NCI-H2227 treated with DMSO at 0.1 percent for 48 hours (cell line): Measurements from ENCODE around the gene MTIF3.

ENCODE experiments used
- DNase-seq: peaks from one replicate; lab custom pipeline; 2025; lab: John Stamatoyannopoulos, UW

MTIF3 gene, protein sequence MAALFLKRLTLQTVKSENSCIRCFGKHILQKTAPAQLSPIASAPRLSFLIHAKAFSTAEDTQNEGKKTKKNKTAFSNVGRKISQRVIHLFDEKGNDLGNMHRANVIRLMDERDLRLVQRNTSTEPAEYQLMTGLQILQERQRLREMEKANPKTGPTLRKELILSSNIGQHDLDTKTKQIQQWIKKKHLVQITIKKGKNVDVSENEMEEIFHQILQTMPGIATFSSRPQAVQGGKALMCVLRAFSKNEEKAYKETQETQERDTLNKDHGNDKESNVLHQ

DNA sequence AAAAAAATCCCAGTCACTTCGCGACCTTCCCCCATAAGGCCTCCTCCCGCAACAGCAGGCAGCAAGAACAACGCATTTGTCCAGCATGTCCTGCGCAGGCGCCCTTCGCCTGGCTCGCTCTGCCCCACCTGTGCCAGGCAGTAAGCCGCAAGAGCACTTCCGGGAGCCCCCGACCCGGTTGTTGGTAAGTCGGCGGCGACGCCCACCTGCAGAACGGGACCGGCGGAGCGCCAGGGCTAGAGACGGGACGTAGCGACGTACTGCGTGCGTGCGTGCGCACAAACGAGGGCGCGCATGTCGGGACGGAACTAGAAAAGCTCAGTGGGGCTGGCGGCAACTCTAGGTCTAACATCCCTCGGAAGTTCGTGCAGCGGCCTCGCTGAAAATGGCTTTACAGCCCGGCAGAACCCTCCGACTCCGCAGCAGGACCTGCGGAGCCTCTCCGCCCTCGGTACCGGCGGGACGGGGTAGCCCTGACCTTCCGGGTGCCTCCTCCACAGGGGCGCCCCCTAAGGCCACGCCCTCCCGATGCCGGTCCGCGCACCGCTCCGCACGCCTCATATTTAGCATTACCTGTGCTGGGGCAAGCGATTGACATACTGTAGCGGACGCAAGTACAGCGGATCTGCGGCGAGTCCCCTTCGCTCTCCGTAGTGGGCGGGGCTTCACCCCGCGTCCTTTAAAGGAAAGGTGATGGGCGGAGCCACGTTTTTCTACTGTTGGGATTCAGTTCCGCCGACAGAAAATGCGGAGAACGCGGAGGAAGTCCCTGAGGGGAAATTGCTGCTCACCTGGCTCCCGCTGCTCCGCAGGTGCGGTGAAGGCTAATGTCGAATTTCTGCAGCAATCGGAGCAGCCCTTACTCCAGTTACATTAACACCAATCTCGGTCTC is at the start of gene MTIF3:
Gene MTIF3 (minus strand): TSS at position 629 of the 893 bp plus-strand sequence. CDS start 10,116 bp downstream, outside the sequence.
- DNase-seq: peak; percentile 89

DNA sequence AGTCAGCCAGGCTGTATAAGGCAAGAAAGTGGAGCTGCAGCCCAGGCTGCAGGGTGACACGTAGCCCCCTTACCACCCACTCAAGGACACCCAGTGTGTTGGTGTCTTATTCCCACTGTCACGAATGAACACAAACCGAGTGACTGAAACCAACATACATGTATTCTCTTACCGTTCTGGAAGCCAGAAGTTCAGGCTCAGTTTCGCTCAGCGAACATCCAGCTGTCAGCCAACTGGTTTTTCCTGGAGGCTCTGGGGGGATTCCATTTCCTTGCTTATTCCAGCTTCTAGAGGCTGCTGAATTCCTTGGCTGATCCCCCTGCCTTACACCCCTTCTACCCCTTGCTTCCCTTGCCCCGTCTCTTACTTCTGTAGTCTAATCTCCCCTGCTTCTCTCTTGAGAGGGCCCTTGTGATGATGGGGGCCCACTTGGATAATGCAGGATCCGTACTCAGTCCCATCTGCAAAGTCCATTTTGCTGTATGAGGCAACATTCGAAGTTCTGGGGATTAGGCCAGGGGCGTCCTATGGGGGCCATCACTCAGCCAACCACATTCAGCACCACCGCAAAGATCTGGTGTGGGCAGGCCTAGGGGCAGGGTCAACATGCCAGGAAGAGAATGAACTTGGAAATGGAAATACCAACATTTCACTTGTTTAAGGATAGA is 47.3 kb upstream of the MTIF3 start:
- no peak for DNase-seq

DNA sequence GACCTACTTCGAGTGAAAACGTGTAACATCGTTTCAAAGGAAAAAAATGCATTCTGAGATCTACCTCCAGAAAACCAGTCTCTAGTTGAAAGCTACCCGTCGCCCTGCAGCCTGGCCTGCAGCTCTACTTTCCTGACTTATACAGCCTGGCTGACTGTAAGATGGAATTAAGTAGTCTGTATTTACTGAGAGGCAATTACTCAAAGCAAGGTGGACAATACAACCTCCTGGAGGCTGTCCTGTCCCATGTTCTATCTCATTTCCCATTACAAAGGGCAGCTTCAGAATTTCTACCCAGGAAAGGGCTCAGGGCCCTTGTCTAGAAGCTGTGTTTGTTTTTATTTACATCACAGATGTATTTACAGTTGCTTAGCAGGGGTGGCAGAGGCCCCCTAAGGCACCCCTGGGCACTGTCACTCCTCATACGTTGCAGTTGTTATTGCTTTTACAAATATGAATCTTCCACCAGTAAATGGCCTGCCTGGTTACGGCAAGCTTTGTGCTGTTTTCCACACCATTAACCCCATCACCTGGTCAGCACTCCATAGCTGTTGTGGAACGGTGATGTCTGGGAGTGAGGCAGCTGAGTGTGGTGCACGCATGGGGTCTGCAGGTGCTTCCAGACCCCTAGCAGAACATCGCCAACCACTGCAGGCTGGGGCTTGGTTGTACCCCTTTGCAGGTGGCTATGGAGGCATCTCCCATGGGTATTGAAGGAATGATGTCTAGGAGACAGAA is 46.3 kb upstream of the MTIF3 start:
- peak; percentile 31 for DNase-seq

GRCh38 chr13:27496006-27496405 is 45.6 kb upstream of the MTIF3 start:
- no peak for DNase-seq

DNA sequence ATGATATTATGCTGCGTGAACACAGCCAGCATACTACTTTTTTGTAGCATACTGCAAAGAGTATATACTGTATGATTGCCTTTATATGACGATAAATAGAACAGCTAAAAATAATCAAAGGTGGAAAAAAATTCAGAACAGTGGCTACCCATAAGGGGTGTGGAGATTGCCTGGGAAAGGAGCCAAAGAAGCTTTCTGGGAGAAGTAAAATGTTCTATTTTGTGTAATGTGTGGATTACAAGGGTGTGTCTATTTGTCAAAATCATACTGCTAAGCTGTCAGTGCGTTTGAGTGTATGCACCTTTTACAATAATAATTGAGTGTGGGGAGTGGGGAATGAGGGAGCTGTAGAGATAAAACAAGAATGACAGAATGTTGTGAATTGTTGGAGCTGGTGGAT is 45.2 kb upstream of the MTIF3 start:
- peak; percentile 23 for DNase-seq

DNA sequence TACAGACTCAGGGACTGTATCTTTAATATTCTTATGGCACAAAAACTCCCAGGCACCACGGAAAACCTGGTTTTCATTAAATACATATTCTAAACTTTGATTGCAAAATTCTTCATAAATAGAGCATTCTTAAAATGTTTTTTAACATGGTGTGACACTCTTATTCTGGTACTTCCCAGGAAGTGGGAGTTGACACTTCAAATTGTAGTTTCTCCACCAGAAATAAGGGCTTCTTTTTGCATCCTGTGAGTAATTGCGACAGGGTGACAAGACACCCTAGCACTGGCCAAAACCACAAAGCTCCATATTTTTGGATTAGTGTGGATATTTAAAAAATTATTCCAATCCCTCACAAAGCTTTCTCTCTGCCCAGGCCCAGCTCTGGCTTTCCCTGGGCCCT is 43.6 kb upstream of the MTIF3 start:
- no peak for DNase-seq

DNA sequence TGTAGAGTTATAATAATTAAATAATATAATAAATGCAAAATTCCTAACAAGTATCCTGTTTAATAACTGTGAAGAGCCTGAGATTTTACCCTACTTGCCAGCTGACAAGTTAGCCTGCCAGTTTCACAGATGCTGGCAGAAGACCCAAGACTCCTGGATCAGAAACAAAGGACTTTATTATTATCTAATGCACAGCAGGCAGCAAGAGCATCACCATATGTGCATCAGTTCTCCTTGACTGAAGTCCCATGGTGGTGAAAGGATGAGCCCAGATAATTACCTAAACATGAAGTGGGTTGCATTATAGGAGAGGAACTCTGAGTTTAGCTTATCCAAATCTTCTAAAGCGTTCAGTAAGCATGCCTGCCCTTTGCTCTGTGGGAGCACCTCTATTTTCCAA is 39.1 kb upstream of the MTIF3 start:
- no peak for DNase-seq

- no peak for DNase-seq
Measured at GRCh38 chr13:27487776-27488175, 37.4 kb upstream of the MTIF3 start.

DNA sequence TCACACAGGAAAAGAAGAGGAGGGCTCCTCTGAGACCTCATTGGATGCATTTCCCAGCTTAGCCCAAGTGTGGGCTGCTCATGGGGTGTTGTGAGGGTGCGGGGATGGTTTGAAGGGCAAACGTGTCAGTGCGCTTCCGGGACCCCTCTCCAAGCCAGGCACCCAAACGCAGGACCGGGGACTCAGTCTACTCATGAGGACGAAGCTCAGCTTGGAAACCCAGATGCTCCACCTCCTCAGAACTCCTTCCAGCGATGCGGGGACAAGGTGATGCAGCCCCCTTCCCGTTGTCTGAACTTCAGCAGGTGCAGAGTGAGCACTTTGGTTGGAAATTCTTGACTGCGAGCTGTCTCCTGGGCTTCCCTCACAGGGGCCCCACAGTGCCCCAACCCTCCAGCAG is 33.1 kb upstream of the MTIF3 start:
- no peak for DNase-seq

DNA sequence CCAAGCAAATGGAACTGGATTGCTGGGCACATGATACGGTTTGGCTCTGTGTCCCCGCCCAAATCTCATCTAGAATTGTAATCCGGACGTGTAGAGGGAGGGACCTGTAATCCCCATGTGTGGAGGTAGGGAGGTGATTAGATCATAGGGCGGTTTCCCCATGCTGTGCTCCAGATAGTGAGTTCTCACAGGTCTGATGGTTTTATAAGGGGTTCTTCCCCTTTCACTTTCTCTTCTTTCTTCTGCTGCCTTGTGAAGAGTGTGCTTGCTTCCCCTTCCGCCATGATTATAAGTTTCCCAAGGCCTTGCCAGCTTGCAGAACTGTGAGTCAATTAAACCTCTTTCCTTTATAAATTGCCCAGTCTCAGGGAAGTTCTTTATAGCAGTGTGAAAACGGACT is 32.6 kb upstream of the MTIF3 start:
- DNase-seq: no peak

DNA sequence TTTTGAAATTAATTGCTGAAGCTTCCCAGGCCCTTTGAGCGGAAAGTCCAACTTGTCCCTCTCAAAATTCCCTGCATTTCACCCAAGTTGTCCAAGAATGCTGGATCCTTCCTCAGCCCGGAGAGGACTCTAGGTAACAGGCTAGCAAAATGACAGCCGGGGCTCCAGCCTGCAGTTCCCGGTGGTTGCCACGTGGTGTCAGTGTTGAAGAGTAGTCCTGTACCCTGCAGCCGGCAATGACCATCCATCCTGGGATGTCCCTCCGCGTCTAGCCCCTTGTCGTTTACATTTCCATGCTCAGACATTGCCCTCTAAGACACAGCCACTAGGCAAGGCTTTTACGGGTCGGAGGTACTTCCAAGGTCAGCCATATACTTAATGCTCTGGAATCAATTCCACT is 31.4 kb upstream of the MTIF3 start:
- DNase-seq: no peak

- peak; percentile 27 for DNase-seq
Measured at GRCh38 chr13:27476943-27477703, 26.8 kb upstream of the MTIF3 start.

DNA sequence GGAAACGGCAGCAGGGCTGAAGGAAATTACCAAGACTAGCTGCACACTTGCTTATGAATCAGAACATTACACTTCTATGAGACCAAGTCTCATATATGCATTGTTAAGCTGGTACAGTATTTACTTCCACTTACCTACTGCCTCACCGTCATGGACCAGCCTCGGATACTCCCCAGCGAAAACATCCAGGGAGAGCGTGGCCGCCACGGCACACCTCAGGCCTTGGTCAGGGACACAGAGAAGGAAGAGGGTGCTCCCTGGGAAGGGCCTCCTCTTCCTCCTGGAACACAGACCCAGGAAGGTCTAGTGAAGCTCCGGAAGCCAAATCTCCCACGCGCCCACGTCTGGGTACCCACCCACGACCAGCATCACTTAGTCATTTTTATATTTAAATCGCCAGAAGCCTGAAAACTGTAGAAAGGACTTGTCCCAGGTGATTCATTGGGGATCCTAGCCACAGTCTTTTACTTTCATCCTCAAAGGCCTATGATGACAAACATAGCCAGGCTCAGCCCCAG is 24.4 kb upstream of the MTIF3 start:
- DNase-seq: no peak

DNA sequence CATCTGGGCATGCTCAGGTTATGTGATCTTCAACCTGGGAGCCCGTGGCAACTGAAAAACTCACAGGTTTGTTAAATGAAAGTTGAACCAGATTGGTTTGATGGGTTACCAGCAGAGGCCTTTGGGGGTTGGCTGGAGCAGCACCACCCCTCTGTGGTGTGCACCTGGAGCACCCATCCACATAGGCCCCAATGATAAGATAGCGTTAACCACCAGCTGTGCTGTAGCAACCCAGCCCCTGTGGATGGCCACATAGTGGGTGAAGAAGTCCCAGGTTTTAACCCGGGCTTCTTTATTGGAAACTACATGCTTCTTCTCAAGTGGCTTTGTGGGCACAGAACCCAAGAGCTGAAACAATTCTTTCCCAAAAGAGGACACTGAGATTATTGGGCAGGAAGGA is 22.6 kb upstream of the MTIF3 start:
- no peak for DNase-seq

DNA sequence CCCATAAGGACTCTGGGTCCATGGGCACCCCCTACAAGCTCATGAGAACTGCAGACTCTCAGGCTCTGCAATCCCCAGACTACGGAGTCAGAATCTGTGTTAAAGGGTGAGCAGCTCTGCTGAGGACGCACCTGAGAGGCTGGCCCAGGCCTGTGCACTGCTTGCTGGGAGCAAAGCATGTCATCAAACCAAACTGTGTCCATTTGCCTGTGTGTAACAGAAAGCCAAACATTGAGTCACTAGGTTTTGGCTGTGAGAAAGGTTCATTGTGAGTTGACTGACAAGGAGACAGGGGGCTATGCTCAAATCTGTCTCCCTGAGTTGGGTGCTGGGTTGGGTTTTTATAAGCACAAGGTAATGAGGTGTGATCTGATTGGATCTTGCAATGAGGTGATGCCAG is 22.1 kb upstream of the MTIF3 start:
- DNase-seq: no peak

GRCh38 chr13:27470075-27470820 is 19.9 kb upstream of the MTIF3 start:
- no peak for DNase-seq

DNA sequence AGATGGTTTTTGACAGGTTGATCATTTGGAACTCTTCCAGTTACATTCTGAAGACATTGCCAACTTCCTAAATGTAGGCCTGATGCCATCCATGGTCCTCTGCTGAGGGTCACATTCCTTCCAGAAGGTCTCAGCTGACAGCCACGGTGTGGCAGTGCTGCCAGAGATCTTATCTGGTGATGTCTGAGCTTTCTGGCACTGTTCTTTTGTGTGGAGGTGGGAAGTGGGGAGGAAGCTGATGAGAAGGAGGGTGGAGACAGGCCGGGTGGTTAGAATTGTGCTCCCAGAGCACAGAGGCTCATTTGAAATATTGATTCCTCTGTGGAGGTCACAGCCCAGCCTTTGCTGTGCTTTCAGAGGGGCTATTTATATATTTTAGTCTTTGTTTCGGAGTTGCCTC is 16.1 kb upstream of the MTIF3 start:
- peak; percentile 52 for DNase-seq

DNA sequence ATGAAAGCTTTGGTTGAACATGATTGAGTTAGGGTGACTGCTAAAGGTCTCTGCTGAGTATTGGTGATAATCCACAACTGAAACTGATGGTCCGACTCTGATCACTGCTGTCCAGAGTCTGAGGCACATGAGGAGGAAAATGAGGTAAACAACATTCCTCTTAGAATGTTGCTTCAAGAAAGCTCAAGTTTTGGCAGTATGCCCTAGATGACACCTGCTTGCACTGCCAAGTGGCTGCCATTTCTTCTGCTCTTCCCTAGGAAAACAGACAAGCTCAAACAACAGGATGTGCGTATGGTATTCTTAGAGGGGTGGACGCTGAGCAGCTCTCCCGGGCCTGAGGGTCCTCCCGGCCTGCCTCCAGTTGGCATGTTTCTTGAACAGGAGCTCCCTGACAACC is 15.2 kb upstream of the MTIF3 start:
- DNase-seq: no peak

DNA sequence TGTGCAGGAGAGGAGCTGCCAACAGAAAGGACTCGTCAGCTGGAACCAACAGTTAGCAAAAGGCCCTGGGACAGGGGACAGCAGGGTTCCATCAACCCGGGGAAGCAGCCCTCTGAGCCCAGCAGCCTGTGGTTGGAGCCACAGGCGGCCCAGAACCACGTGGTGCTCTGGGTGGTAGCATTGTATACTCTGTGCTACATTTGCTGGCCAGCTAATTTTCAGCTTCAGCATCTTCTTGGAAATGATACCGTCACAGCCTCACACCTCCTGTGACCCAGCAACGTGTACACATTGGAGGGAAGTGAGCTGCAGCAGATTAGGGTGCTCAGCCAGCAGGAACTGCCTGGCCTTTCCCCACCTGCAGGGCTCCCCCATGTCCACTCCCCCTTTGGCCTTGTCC is 13.1 kb upstream of the MTIF3 start:
- no peak for DNase-seq

DNA sequence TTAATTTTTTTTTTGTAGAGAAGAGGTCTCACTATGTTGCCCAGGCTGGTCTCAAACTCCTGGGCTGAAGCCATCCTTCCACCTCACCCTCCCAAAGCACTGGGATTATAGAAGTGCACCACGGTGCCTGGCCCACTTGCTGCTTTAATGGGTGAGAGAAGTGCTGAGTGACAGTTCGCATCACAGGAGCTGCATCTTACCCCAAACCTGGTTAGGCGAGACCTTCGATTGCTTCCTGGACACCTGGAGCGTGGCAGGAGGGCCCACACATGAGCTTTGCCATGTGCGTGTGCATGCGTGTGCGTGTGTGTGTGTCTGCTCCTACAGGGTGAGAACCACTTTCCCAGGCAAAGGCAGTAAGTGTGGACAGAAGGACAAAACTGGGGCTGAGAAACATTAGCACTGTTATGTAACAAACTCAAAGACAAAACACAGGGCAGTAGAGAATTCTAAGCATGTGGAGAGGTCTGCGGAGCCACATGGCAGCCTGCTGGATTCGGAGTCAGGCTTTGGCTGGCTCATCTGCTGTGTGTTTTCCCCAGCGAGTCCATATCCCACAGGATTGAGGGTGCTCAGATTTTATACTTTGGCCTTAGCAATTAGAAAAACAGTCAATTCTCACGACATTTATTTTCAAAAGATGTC is 11.7 kb upstream of the MTIF3 start:
- no peak for DNase-seq
